NCI-H1092 treated with DMSO at 0.1 percent for 48 hours (cell line): ENCODE measurements around the gene RUBCNL.

Experiments
- DNase-seq: peaks from one replicate; lab custom pipeline; 2025; lab: John Stamatoyannopoulos, UW

Gene RUBCNL

DNA sequence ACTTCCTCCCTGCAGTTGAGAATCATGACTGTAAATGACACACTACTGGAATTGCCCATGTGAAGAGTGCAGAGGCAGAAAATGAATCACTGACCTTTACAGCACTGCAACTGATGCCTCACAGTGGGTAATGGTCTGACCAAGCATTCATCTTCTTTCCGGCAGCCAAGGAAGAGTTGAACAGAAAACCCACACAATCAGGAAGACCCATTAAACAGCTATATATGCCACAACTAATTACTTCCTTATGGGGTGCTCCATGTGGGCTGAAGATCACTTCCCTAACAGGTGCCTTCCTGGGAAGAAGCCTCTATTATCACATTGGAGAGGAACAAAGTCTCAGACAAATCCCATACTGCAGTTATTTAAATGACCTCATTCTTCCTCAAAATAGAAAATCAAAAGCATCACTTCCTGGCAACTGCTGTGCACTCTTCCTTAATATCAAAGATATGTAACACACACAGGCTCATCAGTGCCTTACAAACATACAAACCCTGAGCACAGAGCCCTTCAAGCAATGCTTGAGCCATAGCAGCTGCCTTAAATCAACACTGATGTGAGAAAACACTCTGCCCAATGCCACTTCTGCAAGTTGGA, 45.8 kb downstream of the RUBCNL start:
- no peak for DNase-seq

DNA sequence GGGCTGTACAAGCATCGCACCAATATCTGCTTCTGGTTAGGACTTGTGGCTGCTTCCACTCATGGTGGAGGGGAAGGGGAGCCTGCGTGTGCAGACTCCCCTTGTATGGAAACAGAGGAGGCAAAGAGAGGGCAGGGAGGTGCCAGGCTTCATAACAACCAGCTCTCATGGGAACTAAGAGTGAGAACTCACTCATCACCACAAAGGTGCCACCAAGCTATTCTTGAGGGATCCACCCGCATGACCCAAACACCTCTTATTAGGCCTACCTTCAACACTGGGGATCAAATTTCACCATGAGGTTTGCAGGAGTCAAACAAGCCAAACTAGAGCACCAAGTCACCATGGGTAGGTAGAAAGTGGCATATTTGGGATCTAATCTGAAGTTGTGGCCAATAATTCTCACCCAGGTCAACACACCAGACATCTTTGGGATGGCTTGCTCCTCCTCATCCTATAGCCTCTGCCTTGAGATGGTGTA, 46.4 kb downstream of the RUBCNL start:
- no peak for DNase-seq

DNA sequence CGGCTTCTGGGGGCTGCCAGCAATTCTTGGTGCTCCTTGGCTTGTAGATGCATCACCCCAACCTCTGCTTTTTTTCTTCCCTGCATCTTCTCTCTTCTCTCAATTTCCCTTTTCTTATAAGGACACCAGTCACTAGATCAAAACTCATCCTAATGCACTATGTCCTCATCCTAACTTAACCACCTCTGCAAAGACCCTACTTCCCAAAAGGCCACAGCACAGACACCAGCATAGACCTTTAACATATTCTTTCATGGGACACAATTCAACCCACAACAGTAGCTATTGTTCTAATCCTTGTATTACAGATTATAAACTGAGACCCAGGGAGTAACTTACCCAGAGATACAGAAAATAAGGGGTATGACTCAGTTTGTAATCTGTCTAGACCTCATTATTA, 47.0 kb downstream of the RUBCNL start:
- DNase-seq = no peak

DNA sequence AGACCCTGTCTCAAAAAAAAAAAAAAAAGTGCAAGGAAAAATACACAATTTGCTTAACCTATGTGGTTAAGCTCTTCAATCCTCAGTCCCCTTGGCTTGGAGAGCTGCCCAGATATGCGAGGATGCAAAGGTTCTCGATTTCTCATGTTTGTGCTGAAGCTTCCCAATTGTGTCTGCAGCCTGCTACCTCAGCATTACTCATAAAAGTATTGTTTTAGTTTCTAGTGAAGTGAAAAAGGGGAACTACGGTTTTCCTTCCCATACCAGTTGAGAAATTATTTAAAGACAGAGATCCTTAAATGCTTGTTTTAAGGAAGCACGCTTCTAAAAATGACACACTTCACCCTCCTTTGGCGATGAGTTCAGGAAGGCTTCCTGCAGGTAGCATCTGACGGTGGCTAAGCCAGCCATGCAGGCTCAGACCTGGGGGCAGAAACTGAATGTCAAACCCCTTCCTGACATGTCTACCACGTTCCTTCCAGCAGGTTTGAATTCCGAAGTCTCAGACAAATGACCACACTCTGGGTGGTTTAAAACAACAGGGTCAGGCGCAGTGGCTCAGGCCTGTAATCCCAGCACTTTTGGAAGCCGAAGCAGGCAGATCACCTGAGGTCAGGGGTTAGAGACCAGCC, 47.9 kb downstream of the RUBCNL start:
- no peak for DNase-seq

DNA sequence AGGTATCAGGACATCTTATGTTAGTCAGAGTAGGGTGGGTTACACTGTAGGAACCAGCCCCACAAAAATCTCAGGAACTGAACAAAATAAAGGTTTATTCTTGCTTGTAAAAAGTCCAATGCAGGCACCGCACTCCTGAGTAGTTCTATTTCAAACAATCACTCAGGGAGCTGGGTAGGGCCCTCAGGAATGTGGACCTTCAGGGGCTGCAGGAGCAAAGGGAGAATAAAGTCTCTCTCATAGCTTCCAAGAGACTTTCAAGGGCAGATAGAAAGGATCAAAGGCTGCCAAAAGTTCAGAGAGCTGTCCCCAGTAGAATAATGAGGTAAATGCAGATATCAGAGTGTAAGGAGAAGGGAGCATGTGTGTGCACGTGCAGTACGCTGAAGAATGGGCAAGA, 49.4 kb downstream of the RUBCNL start:
- no peak for DNase-seq

DNA sequence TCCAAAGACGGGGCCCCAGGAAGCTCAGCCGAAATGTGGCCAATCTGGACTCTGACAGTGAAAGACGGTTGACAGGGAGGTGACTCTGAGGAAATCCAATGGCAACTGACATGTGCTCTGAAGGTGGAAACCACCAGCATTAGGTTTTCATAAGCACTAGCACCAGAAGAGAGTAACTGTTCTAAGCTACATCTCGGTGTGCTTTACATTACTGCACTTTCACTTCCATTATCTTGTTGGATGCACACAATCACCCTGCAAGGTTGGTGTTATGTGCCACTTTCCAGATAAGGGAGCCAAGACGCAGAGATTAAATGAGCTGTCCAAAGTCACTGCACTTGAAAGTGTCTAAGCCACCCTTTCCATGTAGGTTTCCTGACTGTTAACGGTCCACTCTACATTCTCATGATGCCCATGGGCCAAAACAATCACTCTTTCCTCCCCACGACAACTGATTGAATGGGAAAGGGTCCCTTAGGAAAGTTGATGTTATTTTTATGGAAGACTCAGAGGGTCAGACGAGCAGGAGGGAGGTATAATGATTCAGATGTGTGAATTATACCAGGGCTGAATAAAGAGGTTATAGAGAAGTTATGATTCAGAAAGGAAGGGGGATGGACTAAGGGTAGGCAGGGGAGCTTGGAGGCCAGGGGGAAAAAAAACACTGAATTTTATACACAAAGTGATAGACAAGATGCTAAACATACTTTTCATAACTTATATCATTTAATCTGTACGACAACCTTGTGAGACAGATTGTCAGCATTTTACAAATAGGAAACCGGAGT, 52.8 kb downstream of the RUBCNL start:
- DNase-seq = no peak

DNA sequence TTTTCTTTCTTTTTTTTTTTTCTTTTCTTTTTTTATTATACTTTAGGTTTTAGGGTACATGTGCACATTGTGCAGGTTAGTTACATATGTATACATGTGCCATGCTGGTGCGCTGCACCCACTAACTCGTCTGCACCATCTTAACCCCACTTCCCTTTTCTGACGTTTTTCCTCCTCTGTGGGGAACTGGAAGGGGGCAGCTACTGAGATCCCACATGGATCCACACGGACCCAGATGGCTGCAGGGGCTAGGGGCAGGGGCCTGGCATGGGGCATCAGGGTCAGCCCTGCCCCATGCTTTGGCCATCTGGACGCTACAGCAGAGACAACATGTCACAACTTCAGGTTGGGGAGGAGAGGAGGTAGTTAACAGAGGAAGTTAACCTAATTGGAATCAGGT, 54.3 kb downstream of the RUBCNL start:
- DNase-seq = no peak

DNA sequence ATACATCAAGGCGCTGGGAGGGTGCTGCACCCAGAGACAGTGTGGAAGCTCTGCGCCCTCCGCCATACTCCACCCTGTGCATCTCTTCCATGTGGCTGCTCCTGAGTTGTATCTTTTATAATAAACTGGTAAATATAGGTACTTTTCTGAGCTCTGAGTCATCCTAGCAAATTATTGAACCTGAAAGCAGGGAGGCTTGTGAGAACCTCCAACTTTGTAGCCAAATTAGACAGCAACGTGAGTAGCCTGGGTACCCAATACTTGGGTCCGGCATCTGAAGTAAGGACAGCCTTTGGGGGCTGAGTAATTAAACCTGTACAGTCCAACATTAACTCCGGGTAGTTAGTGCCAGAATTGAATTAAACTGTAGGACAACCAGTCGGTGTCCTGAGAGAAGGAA, 57.4 kb downstream of the RUBCNL start:
- DNase-seq = no peak

DNA sequence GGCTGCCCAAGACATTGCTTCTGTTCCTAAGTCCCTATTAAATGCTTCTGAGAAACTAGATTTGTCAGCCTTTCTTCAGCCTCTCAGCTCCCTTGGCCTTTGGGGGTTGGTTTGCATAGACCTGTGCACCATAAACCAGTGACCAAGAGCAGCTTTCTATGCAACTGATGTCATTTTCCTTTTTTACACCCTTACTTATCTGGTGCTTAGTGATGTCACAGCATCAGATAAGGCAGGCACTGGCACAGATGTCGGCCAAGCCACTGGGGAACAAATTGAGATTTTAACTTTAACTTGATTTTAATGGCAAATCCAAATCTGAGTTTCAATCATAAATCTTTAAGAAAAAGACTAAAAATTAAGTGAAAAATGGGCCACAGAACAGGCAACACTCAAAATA, 59.8 kb downstream of the RUBCNL start:
- DNase-seq = no peak

DNA sequence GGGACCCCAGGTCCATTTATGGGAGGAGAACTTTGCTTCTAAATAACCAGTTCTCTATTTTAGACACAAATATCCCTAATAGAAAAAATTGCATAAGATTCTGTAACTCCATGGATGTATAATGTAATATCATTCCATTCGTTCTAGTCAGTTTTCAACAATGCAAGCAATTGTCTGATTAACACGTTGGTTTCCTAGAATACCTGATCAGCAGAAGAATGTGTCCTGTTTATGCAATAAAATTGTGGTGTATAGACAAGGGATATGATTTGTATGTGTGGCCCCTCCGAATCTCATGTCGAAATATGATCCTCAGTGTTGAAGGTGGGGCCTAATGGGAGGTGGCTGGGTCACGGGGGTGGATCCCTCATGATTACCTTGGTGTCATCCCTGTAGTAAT, 62.1 kb downstream of the RUBCNL start:
- DNase-seq = no peak

DNA sequence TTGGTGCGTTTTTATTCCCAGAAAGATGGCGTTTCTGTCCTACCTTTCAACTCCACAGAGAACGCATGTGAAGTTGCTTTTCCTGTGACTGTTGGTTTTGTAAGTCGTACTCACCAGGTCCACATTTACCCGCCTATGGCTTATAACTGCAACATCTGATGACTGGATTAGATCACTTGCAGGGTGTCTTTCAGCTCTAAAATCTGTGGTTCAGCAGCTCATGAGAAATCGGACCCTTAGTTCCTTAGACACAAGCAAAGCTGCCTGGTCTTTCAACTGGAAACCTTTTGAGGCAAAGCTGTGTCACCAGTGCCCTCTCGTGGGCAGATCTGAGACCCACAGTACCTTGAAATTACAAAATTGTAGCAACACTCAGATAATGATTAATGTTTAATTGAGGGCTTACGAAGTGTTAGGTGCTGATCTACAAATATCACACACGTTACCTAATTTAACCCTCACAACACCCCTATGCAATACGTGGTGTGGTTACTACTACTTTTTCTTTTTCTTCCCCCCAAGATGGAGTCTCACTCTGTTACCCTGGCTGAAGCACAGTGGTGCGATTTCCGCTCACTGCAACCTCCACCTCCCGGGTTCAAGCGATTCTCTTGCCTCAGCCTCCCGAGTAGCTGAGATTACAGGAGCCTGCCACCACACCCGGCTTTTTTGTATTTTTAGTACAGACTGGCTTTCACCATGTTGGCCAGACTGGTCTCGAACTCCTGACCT, 65.4 kb downstream of the RUBCNL start:
- no peak for DNase-seq

DNA sequence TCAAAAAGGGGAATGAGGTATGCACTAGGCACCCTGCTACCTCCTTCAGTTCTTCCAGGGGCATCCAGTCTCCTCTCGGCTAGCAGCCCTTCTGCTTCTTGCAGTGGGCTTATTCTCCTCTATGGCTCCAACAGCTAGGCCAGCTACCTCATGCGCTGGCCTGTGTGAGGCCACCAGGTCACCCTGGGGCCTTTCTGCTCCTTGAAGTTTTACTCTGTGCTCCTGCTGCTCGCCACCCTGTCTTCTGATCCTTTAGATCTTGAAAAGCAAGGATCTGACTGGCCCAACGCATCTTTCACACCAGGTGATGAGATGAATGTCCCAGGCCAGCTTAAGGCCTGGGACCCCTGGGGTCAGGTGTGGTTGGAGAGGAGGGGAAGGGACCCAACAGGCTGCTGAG, 66.2 kb downstream of the RUBCNL start:
- DNase-seq = no peak

DNA sequence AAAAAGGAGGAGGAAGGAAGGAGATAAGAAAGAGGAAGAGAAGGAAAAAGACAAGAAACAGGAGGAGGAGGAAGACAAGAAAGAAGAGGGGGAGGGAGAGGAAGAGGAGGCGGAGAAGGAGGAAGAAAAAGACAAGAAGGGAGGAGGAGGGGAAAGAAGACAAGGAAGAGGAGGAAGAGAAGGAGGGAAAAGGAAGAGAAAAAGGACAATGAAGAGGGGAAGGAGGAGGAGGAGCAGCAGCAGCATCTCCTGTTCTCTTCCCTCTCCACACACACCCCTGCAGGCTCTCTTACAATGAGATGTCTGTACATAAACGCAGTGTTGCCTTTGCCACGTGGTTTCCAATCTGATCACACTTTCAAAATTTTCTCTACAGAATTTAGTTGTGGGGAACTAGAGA, 66.6 kb downstream of the RUBCNL start:
- DNase-seq = no peak

DNA sequence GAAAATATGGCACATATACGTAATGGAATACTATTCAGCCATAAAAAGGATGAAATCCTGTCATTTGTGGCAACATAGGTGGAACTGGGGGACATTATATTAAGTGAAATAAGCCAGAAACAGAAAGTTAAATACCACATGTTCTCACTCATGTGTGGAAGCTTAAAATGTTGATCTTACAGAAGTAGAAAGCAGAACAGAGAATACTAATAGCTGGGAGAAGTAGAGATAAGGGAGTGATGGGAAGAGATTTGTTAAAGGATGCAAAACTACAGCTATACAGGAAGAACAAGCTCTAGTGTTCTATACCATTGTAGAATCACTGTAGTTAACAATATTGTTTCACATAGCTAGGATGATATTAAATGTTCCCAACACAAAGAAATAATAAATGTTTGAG, 68.1 kb downstream of the RUBCNL start:
- DNase-seq = no peak

DNA sequence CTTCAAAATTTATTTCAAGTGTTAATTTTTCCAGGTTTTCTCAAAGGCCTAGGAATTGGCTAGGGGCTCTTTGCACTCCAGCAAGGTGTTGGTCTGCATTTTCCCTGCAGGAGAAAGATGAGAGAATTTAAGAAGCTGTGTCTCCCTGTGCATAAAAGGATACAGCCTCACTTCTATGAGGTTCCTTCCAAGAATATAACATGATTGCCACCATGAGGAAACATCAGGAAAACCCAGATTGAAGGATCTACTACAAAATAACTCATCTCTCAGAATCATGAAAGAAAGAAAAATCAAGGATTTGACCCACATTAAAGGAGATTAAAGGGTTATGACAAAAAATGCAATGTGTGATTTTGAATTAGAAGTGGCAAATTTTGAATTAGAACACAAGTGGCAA, 69.9 kb downstream of the RUBCNL start:
- DNase-seq = no peak

DNA sequence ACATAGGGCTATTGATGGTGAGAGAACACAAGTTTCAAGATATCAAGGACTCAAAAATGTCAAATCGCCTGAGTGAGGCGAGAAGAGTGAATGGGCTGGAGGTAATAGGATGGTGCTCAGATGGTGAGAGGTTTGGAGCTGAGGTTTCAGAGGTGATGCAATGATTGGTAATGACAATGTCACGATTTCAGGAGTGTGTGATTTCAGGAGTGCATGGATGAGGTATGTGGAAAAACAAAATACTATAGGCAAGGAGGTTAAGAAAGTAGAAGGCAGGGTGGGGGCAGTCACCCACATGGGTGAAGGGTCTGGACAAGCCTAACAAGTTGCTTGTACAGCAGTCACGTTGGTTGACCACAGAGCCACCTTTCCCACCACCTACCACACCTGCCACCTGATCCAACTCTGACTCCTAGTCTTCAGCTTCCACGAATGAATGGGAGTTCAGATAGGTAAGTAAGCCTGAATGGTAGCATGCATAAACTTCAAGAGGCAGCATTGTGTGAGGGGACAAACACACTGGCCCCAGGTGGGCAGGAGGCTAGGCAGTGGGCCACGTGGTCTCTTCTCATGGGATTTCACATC, 71.5 kb downstream of the RUBCNL start:
- DNase-seq = no peak

DNA sequence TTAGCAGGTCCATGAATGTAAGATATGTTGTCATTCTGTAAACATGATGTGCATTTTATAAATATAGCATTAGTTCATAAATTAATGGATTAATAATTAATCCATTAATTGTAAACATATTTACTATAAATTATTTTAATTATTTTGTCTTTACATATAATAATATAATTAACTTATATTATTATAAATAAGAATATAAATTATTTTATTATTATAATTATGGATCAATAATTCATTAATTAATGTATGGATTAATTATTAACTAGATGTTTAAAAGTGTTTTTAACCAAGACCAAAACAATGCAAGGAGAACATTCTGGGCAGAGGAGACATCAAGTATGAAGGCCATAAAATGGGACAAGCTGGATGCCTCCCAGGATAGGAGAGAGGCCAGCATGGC, 72.0 kb downstream of the RUBCNL start:
- no peak for DNase-seq

DNA sequence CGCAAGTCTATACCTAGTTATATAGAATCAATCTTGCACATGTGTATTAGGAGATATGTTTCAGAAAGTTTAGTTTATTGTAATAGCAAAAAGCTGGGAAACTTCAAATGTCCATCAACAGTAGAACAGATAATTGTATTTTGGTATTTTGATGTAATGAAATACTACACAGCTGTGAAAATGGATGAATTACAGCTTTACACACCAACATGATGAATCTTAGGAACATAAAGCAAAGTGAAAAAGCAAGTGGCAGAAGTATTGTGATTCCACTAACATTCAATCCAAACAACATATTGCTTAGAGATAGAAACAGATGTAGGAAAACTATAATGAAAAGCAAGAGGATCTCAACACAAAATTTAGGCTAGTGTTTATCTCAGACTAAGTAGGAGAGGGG, 72.5 kb downstream of the RUBCNL start:
- DNase-seq = no peak

DNA sequence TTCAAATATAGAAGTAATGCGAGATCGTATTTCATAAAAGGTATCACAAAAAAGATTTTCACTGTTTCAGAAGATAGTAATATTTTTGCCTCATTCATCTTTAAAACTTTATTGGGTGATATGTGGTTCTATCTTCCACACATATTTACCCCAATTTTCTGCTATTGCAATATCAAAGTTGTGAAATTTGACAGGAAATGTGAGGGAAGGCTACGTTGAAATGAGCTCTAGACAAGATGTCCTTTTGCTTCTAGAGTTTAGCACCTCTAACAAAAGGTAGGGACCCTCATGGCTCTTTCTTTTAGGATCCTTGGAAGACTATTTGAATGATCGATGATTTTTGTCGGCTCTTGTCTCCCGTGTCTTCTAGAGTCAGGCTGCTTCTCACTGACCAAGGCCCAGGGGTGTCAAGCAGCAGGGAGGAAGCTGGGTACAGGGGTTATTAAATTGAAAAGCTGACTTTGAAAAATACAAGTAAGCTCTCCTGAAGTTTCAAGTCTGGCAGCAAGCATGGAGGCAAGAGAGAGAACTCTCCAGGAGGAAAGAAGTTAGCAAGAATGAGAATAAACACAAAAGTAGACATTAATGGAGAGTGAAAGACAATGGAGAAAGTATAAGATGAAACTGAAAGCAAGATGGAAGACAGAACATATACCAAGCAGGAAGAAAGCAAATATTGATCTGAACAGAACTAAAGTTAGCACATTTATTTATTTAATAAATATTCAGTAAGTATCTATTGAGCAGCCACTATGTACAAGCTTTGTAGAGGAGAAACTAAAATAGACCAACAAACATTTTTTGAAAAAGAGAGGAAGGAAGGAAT, 73.4 kb downstream of the RUBCNL start:
- DNase-seq = no peak

DNA sequence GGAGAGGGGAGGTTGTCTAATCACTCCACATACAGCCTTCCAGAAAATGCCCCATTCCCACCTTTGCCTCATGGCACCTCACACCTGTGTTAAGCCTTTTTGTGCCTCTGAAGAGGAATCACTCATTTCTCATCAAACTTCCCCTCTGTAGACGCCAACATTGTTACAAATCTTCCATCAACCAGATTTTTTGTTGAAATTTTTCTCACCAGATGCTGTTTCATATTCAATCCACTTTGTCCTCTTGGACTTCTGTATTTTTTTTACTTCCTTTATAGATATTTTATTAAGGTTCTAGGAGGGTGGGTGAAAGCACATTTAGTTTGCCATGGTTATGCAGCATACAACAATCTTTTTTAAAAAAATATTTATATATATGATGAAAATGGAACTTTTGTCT, 74.0 kb downstream of the RUBCNL start:
- DNase-seq = no peak

DNA sequence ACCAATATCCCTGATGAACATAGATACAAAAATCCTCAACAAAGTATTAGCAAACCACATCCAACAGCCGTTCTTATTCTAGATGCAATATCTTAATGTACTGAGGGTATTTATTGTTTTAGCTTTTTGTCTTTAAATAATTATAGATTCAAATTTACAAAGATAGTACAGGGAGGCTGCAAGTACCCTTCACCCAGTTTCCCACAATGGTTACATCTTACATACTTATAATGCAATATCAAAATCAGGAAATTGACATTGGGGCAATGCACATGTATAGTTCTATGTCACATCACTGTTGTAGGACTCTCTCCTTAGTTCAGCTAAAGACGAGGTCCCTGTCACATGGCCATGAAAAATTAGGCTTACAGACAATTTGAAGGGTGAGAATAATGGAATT, 75.8 kb downstream of the RUBCNL start:
- no peak for DNase-seq

DNA sequence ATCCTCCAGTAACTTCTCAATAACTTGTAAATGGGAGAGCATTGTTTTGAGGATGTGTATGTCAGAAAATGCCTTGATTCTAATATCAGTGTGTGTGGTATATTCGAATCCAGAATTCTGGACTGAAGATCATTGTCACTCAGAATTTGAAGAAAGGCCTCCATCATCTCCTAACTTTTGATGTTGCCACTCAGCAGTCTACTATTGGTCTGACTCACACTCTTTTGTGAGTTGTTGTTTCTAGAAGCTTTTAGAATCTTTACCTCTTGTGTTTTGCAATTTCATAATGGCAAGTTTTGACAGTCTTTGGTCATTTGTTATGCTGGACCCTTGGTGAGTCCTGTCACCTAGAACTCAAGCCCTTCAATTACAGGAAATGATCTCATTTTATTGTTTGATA, 77.0 kb downstream of the RUBCNL start:
- DNase-seq = no peak
